ENCODE data around the gene CRTAP.
"Not testable (repeated sequence)": the region's sequence is repeated elsewhere in the genome, so short reads cannot be mapped to it uniquely, and the experiment has no call there.

Gene CRTAP

DNA sequence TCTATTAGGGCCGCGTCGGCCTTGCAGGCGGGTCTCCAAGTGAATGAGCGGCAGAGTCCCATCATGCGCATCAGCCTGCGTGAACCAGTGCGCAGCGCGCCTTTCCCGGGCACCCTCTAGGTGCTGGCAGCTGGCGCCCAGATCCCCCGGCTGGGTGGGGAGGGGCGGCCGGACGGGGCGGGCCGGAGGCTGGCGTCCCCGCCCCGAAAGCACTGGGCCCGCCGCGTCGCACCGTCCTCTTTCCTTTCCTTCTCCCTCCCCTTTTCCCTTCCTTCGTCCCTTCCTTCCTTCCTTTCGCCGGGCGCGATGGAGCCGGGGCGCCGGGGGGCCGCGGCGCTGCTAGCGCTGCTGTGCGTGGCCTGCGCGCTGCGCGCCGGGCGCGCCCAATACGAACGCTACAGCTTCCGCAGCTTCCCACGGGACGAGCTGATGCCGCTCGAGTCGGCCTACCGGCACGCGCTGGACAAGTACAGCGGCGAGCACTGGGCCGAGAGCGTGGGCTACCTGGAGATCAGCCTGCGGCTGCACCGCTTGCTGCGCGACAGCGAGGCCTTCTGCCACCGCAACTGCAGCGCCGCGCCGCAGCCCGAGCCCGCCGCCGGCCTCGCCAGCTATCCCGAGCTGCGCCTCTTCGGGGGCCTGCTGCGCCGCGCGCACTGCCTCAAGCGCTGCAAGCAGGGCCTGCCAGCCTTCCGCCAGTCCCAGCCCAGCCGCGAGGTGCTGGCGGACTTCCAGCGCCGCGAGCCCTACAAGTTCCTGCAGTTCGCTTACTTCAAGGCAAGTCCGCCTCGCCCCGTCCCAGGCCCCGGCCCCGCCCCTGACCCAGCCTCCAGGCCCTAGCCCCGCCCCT is at the start of gene CRTAP:
TSS of gene CRTAP (plus strand) at position 243 of the 850 bp plus-strand sequence. CDS start at position 307, 64 bp downstream.
- DNase-seq (ENCODE audit: low read depth): peak; percentile 73

DNA sequence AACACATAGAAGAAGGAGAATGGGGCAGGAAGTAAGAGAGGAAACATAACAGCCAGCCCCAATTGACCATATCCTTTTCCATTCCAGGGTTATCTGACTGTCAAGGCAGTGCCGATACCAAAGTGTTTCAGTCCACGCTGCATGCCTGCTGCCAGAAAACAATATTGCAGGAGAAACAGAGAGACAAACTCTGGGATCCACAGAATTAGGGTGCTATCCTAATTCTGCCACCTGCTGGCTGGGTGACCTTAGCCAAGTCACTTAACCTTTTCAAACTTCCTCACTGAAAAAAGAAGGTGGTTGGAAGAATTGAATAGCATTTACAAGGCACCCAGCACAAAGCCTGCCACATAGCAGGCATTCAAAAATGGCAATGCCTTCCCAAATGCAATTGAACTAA is 48.9 kb upstream of the CRTAP start:
- DNase-seq (ENCODE audit: low read depth): no peak

DNA sequence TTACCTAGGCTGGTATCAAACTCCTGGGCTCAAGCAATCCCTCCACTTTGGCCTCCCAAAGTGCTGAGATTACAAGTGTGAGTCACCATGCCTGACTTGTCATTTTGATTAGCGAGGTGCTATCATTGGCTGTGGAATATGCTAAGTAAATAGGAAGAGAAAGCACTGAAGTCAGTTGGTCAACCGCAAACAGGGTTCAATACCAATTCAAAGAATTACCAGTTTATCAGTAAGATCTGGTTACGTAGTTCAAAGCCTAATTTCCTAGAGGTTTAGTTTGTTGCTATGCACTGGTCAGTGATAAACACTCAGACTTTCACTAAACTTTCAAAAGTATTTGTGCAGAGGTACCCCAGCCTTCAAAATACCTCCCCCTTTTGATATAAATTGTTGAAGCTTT is 46.3 kb upstream of the CRTAP start:
- DNase-seq (ENCODE audit: low read depth): no peak

DNA sequence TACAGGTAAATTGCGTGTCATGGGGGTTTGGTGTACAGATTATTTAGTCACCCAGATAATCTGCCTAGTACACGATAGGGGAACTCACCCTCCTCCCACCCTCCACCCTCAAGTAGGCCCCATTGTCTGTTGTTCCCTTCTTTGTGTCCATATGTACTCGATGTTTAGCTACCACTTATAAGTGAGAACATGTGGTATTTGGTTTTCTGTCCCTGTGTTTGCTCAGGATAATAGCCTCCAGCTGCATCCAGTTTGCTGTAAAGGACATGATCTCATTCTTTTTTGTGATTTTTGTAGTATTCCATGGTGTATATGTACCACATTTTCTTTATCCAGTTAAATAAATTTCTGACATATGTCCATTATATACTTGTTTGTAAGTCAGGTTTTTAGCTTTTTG is 44.0 kb upstream of the CRTAP start:
- DNase-seq (ENCODE audit: low read depth): not testable (repeated sequence)

DNA sequence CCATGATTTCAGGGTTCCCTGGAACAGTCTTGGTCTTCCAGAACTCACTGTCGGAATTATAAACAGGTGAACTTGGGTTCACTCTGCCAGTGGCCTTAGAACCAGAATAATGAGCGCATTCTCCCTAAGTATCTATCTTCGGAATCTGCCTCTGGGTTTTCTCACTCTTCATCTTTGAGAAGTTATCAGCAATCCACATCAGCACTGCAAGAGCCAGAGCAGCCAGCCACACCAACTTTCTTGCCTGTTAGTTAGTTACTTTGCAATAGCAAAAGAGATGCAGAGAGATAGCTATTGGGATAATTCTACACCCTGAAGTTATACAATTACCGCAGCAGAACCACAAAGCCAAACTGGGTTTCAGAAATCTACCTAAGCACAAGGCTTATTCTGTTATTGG is 42.6 kb upstream of the CRTAP start:
- DNase-seq (ENCODE audit: low read depth): no peak

DNA sequence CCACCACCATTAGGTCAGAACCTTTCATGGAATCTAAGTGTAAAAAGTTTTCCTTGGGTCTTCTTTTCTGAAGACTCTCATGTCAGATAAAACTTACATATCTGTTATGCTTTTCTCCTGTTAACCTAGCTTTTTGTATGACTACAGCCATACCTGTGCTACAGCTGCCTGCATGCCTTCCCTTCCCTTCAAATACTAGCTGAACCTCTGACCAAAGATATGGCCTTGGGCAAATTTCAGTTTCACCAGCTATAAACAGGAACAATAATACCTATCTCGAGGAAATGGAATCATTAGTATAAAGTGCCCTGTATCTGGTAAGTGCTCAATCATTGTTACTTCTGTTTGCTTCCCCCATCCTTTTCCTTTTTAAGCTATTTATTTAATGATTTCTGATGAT is 41.9 kb upstream of the CRTAP start:
- no peak for DNase-seq (ENCODE audit: low read depth)

DNA sequence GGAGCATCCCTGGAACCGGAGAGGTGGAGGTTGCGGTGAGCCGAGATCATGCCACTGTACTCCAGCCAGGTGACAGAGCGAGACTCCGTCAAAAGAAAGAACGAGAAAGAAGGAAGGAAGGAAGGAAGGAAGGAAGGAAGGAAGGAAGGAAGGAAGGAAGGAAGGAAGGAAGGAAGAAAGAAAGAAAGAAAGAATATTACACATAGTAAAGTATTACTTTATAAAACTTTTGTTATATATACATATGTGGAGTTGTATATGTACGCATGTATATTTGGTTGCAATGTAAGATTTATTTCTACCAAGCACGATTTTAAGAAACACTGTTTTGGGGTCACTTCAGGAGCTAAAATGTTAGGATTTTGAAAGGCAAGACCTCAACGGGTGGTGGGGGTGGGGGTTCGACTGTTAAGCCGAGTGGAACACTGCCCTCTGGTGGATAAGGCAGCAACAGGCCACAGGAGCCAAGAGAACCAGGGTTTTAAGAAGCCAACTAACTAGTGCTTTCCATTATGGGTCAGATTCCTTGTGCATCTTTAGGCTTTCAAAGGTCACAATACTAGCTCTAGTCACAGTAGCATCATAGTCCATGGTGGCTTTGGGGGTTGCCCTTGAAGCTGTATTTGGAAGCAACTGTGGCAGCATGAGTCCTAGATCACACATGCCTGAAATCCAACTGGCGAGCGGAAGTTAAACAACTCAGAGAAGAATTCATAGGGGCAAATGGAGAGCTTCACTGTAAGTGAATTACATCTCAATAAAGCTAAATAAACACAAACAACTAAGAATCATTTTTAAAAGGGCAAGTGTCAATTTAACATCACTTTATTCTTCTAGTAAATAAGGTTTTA is 39.4 kb upstream of the CRTAP start:
- DNase-seq (ENCODE audit: low read depth): peak; percentile 26

DNA sequence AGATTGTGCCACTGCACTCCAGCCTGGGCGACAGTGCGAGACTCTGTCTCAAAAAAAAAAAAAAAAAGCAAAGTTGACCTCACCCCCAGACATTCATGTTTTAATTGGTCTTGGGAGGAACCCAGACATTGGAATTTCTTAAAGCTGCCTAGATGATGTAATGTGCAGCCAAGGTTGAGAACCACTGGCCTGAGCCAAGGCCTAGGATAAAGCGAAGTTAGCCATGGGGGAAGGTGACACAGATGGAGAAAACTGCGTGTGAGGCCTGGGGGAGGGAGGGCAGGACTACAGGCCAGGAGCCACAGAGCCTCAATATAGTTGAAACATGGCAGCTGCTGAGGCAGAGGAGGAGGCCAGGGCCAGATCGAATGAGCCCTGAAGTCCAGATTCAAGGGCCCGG is 37.8 kb upstream of the CRTAP start:
- DNase-seq (ENCODE audit: low read depth): no peak

DNA sequence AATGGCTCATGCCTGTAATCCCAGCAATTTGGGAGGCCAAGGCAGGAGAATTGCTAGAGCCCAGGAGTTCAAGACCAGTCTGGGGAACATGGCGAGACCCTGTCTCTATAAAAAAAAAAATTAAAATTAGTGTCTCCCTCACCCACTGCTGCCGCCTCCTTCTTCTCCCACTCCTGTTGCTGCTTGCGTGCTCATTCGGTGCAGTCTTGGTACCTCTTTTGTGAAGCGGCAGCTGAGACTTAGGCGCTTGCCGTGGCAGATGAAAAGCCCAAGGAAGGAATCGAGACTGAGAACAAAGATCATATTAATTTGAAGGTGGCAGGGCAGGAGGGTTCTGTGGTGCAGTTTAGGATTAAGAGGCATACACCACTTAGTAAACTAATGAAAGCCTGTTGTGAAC is 36.9 kb upstream of the CRTAP start:
- DNase-seq (ENCODE audit: low read depth): no peak

DNA sequence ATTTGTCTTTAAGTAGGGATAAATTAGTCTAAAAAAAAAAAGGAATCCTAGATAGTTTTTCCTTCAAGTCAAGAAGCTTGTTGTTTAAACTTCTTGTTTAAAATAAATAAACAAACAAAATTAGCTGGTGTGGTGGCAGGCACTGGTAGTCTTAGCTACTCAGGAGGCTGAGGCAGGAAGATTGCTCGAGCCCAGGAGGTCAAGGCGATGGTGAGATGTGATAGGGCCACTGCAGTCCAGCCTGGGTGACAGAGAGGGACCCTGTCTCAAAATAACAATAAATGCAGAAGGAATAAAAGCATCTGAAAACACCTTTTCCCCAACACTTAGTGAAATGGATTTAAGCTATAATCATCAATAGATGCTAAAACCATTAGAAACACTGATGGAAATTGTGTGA is 35.8 kb upstream of the CRTAP start:
- DNase-seq (ENCODE audit: low read depth): no peak

DNA sequence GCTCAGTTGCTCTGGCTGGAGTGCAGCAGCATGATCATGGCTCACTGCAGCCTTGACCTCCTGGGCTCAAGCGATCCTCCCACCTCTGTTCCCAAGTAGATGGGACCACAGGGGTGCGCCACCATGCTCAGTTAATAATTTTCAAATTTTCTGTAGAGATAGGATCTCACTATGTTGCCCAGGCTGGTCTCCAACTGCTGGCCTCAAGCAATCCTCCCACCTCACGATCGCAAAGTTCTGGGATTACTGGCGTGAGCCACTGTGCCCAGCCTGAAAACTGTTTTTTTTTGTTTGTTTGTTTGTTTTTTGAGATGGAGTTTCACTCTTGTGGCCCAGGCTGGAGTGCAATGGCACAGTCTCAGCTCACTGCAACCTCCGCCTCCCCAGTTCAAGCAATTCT is 34.0 kb upstream of the CRTAP start:
- DNase-seq (ENCODE audit: low read depth): not testable (repeated sequence)

DNA sequence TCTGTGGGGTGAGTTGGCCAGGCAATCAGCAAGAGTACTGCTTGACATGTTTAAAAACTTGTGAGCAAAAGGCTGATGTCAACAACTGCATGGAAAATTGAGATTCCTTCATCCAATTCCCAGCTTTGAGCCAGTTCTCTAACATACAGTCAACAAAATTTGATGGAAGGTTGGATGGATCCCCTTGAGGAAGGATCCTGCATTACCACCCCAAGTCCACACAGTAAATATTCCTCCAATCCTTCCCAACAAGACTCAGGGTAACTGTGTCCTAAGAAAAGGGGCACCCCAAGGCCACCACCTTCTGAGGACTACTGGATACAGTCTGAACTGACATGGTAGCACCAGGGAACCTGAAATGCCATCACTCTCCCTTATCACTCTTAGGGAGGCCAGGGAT is 32.0 kb upstream of the CRTAP start:
- DNase-seq (ENCODE audit: low read depth): no peak

DNA sequence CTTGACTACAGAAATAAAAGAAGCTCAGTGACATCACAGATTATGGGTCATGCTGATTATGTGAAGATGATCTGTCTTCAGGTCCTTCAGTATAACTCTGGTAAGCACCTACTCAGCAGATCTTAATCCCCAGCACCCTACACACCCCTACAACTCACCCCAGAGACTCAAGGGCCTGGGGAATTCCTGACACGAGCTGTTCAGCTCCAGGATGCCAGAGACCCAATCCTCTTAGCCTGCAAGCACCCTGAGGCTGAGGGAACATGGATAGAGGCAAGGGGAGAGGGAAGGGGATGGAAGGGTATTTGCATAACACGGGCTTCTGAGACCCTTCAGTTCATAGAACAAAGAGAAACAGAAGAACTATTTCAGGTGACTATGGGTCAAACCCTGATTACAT is 29.9 kb upstream of the CRTAP start:
- DNase-seq (ENCODE audit: low read depth): no peak

DNA sequence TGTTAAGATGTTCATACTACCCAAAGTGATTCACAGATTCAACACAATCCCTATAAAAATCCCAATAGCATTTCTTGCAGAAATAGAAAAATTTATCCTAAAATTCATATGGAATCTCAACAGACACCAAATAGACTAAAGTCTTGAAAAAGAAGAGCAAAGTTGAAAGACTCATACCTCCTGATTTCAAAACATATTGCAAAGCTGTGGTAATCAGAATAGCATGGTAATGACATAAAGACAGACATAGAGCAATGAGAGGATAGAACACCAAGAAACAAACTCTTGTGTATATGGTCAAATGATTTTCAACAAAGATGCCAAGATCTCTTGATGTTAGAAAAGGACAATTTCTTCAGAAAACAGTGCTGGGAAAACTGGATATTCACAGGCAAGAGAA is 25.1 kb upstream of the CRTAP start:
- DNase-seq (ENCODE audit: low read depth): no peak

DNA sequence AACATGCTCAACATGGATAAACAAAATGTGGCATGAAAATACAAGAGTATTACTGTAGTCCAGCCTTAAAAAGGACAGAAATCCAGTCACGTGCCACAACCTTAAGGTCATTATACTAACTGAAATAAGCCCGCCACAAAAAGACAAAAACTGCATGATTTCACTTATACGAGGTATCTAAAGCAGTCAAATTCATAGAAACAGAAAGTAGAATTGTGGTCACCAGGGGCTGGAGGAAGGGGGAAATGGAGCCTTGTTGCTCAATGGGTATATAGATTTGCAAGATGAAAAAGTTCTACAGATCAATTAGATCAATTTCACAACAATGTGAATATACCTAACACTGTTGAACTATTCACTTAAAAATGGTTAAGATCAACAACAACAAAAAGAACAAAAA is 24.3 kb upstream of the CRTAP start:
- DNase-seq (ENCODE audit: low read depth): no peak

DNA sequence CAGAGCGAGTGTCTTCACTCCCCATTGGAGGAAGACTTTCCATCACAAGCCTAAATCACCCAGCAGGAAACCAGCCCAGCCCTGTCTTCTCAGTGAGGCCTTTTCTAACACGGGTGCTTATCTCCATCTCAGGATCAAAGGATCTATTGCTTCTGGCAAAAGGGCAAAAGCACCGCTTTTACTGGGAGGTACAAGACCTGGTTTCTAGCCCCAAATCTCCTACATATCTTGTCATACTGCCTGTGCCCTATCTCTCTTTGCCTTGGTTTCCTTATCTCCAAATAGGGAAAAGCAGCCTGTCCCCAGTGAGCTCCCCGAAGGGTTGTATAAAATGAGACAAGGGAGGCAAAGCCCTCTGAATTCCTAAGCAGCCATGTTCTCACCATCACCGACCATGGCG is 22.1 kb upstream of the CRTAP start:
- no peak for DNase-seq (ENCODE audit: low read depth)

DNA sequence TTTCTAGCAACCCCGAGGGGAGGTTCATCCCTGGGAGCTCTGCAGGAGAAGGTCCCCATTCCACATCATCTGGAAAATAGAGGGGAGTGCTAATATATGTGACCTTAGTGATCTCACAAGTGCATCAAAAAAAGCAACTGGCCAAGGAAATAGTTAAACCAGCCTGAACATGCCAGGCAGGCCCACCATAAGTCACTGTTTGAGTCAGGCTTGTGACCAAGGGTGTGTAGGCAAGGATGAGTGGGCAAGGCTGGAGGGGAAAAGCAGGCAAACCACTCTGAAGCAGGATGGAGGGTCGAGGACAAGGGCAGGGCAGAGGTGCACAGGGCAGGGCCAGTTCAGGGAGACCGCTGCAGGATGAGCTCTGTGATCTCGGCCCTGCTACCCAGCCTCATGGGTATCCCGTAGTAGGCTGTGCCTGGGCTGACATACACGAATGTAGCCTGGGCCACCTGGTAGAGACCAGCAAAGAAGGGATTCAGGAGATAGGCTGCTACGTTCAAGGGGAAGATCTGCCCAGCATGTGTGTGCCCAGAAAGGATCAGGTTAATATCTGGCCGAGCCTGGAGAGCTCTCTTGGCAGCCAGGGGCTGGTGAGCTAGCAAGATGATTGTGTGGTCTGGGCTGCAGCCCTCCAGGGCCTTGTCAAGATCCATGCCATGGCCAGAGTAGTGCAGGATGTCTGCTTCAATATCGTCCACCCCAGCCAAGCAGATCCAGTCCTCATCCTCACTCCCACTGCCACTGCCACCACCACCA is 21.1 kb upstream of the CRTAP start:
- DNase-seq (ENCODE audit: low read depth): no peak

DNA sequence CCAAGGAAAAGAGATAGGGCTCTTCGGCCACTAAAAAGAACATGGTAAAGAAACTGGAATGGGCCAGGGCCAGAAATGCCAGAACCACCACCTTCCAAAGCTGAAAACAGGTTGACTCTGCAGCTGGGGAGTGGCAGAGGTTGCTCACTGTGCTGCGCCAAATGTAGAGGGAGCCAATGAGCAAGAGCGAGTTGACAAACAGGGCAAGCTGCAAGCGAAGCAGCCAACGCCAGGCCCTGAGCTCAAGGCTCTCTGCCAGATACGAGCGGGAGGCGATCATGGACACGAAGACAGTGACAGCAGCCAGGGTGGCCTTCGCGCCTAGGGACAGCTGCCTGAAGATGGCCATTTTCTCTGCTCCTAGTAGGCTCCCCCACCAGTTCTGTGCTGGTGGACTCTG is 20.0 kb upstream of the CRTAP start:
- DNase-seq (ENCODE audit: low read depth): no peak

DNA sequence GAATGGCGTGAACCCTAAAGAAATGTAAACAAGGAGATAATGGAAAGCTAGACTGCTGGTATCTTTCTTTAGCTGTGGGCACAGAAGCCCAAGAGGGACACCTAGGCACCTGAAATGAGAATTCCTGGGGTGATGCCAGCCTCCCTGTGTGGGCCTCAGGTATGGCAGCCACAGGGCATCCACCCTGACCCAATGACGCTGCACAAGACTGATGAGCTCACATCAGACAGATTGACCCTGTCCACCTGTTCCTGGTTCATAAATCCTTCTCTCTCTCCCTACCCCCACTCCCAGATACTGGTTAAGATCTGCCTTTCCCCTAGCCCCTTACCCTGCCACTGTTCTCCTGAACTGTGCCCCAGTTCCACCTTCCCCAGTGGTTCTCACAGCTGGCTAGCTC is 18.4 kb upstream of the CRTAP start:
- no peak for DNase-seq (ENCODE audit: low read depth)

DNA sequence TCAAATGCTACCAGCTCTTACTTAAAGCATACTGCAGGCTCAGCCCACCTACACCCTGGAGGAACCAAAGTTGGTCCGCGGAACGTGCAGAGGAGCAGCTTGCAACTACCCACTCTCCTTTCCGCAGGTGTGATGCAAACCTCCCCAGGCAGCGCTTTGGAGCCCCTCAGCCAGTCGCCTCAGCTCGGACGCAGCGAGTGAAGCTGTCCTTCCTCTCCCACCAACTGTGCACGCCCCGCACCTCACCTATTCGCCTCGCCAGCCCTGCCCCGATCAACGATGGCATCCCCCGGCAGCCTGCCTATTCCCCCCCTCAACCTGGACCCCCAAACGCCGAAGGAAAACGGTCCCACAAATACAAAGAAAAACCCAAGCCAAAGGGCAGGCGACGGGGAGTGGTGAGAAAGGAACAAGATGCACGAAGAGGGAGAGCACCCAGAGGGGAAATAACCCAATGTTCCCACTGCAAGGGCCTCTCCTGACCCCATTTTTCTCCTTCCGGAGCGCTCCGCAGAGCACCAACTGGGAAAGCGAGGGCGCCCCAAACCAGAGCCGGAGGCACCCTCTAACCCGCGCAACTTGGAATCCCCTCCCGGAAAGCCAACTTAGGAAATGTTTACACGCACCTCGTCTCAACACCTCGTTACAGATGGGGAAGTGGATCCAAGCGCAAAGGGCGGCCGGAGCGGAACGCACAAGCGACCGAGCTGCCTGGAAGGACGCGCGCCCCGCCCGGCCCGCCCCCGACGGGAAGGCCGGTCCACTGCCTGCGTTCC is 17.5 kb upstream of the CRTAP start:
- no peak for DNase-seq (ENCODE audit: low read depth)

DNA sequence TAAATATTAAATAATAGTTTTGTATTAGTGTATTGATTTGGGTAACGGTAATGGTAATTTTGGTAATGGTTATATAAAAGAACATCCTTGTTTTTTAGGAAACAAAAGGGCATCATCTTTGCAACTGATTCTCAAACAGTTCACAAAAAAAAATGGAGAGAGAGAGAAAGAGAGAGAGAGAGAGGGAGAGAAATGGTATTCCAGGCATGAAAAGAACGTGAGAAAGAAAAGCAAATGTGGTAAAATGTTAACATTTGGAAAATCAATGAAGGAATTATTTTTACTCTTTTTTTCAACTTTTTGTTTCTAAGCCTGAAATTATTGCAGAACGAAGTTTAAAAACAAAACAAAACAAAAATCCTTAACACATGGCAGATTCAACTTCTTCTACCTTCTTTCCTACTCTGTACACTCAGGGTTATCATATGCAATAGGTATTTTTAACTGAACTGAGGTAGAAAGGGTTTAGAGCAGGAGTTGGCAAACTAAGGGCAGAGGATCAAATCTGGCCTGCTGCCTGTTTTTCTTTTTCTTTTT is 14.6 kb upstream of the CRTAP start:
- DNase-seq (ENCODE audit: low read depth): no peak

DNA sequence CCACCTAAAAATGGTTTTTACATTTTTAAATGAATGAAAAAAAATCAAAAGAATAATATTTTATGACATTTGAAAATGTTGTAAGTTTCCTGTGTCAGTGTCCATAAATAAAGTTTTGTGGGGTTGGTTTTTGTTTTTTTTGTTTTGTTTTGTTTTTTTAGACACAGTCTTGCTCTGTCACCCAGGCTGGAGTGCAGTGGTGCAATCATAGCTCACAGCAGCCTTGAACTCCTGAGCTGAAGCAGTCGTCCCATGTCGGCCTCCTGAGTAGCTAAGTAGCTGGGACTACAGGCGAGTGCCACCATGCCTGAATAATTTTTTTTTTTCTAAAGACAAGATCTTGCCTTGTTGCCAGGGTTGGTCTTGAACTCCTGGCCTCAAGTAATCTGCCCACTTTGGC is 14.1 kb upstream of the CRTAP start:
- no peak for DNase-seq (ENCODE audit: low read depth)
